ENCODE results near the gene VAC14. TPM values are rescaled to one million over a fixed set of nuclear protein-coding genes. Genes with fewer than 3 reads are reported as not detected.

The VAC14 gene
- total and polyA plus RNA-seq, 4 donors: 22.3 to 47.0 (median 39.5) TPM

DNA sequence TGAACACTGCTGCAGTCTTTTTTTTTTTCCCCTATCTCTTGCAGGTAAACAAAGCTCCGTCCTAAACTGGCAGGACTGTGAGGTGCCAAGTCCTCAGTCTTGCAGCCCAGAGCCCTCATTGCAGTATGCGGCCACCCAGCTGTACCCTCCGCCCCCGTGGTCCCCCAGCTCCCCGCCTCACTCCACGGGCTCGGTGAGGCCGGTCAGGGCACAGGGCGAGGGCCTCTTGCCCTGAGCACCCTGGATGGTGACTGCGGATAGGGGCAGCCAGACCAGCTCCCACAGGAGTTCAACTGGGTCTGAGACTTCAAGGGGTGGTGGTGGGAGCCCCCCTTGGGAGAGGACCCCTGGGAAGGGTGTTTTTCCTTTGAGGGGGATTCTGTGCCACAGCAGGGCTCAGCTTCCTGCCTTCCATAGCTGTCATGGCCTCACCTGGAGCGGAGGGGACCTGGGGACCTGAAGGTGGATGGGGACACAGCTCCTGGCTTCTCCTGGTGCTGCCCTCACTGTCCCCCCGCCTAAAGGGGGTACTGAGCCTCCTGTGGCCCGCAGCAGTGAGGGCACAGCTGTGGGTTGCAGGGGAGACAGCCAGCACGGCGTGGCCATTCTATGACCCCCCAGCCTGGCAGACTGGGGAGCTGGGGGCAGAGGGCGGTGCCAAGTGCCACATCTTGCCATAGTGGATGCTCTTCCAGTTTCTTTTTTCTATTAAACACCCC, 140.8 kb downstream of the VAC14 start:
- Histone ChIP-seq H3K4me1 (ENCODE audit: control insufficient read depth, insufficient read depth, low read length) (peaks cover 20% of the 10 kb centered on the region), H3K36me3 (ENCODE audit: control insufficient read depth, insufficient read depth, low read length) (peaks cover 58% of the 10 kb centered on the region), H3K4me3 (ENCODE audit: low read depth, low read length) (no peak overlapping the region), H3K9me3 (ENCODE audit: control insufficient read depth, insufficient read depth, low read length) (no peaks in the 10 kb centered on the region), H3K27me3 (ENCODE audit: control insufficient read depth, insufficient read depth, low read length) (no peaks in the 10 kb centered on the region), H3K27ac (ENCODE audit: low read depth, low read length) (no peak overlapping the region)
- 75% methylated on average over 14 of the region's 16 CpGs for WGBS (ENCODE audit: insufficient coverage)
- no peak for DNase-seq (ENCODE audit: low read depth in 4 of 6, low spot score in 6 of 6)

DNA sequence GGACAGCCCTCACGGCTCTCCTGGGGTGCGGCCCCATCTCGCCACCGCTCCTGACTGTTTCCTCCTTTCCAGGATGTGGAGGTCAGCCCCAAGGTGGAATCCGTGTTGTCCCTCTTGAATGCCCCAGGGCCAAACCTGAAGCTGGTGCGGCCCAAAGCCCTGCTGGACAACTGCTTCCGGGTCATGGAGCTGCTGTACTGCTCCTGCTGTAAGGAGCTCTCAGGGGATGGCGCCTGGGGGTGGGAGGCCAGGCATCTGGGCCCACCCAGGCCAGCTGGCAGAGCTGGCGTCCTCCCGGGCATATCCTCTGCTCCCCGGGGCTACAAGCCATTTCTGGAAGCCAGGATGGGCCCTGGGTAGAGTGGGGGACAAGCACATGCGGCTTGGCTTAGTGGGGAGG, 141.4 kb downstream of the VAC14 start:
- WGBS (ENCODE audit: insufficient coverage): 86% methylated on average over 10 of the region's 12 CpGs
- no peak for DNase-seq (ENCODE audit: low read depth in 4 of 6, low spot score in 6 of 6)
- Histone ChIP-seq H3K4me1 (ENCODE audit: control insufficient read depth, insufficient read depth, low read length) (peaks cover 20% of the 10 kb centered on the region), H3K36me3 (ENCODE audit: control insufficient read depth, insufficient read depth, low read length) (peaks cover 53% of the 10 kb centered on the region), H3K4me3 (ENCODE audit: low read depth, low read length) (no peak overlapping the region), H3K27ac (ENCODE audit: low read depth, low read length) (no peak overlapping the region), H3K27me3 (ENCODE audit: control insufficient read depth, insufficient read depth, low read length) (no peaks in the 10 kb centered on the region), H3K9me3 (ENCODE audit: control insufficient read depth, insufficient read depth, low read length) (no peaks in the 10 kb centered on the region)

DNA sequence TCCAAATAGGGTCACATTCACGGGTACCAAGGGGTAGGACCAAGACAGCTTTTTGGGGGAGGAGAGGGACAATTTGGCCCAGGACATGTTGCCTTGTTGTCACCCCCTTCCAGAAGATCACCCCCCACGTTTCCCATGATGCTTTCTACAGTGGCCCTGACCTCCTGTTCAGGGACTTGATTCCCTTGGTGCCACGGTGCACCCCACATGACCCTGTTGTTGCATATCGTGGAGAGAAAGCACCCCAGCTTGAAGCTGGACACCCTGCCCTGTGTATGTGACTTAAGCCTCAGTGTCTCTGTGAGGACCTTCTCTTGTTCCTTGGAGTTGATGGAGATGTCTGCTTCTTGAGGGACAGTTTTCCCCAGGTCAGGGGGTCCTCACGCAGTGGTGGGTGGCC, 142.0 kb downstream of the VAC14 start:
- Histone ChIP-seq H3K4me3 (ENCODE audit: low read depth, low read length) (no peak overlapping the region), H3K4me1 (ENCODE audit: control insufficient read depth, insufficient read depth, low read length) (peaks cover 26% of the 10 kb centered on the region), H3K27ac (ENCODE audit: low read depth, low read length) (no peak overlapping the region), H3K36me3 (ENCODE audit: control insufficient read depth, insufficient read depth, low read length) (peaks cover 49% of the 10 kb centered on the region), H3K27me3 (ENCODE audit: control insufficient read depth, insufficient read depth, low read length) (no peaks in the 10 kb centered on the region), H3K9me3 (ENCODE audit: control insufficient read depth, insufficient read depth, low read length) (no peaks in the 10 kb centered on the region)
- WGBS (ENCODE audit: insufficient coverage): 73% methylated on average over 3 of the region's 5 CpGs
- no peak for DNase-seq (ENCODE audit: low read depth in 4 of 6, low spot score in 6 of 6)

DNA sequence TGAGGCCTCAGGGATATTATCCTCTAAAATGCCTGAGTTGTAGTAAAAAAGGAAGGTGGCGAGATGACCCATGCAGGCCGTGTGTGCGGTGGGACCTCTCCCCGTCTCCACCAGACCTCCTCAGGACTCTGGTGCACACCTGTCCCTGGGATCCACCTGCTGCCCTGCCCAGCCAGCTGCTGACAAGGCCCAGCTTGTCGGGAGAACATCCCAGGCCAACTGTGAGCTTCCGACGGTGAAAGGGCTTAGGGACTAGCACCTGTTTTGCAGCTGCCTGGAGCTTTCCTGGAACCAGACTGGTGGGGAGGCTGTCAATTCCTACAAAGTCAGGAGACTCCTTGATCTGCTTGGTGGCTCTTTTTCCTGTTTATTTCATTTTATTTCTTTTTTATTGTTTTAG, 143.0 kb downstream of the VAC14 start:
- Histone ChIP-seq H3K27me3 (ENCODE audit: control insufficient read depth, insufficient read depth, low read length) (no peaks in the 10 kb centered on the region), H3K4me3 (ENCODE audit: low read depth, low read length) (no peak overlapping the region), H3K9me3 (ENCODE audit: control insufficient read depth, insufficient read depth, low read length) (no peaks in the 10 kb centered on the region), H3K27ac (ENCODE audit: low read depth, low read length) (no peak overlapping the region), H3K36me3 (ENCODE audit: control insufficient read depth, insufficient read depth, low read length) (peaks cover 39% of the 10 kb centered on the region), H3K4me1 (ENCODE audit: control insufficient read depth, insufficient read depth, low read length) (peaks cover 21% of the 10 kb centered on the region)
- WGBS (ENCODE audit: insufficient coverage): 70% methylated on average over 4 of the region's 7 CpGs
- DNase-seq (ENCODE audit: low read depth in 4 of 6, low spot score in 6 of 6): no peak

DNA sequence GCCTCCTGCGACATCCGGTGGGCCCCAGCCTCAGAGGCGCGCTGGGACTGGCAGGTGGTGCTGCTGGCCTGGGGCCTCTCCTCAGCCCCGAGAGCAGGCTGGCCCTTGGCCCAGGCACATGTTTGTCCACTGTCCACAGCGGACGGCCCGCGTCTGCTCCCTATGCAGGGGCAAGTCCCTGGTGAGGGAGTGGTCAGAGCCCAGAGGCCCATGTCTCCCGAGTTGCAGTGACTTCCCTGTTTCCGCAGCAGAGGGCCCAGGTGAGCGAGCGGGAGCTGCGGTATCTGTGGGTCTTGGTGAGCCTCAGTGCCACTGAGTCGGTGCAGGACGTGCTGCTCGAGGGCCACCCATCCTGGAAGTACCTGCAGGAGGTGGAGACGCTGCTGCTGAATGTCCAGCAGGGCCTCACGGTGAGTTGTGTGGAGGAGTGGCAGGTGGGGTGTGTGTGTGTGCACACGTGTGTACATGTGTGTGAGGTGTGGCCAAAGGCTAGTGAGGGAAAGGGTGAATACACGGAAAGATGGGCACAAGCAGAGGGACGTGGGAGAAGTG, 144.2 kb downstream of the VAC14 start:
- Histone ChIP-seq H3K4me1 (ENCODE audit: control insufficient read depth, insufficient read depth, low read length) (peaks cover 9% of the 10 kb centered on the region), H3K9me3 (ENCODE audit: control insufficient read depth, insufficient read depth, low read length) (no peaks in the 10 kb centered on the region), H3K36me3 (ENCODE audit: control insufficient read depth, insufficient read depth, low read length) (peaks cover 28% of the 10 kb centered on the region), H3K27ac (ENCODE audit: low read depth, low read length) (no peak overlapping the region), H3K27me3 (ENCODE audit: control insufficient read depth, insufficient read depth, low read length) (no peaks in the 10 kb centered on the region), H3K4me3 (ENCODE audit: low read depth, low read length) (no peak overlapping the region)
- DNase-seq (ENCODE audit: low read depth in 4 of 6, low spot score in 6 of 6): no peak
- 60% methylated on average over 22 of the region's 22 CpGs for WGBS (ENCODE audit: insufficient coverage)

DNA sequence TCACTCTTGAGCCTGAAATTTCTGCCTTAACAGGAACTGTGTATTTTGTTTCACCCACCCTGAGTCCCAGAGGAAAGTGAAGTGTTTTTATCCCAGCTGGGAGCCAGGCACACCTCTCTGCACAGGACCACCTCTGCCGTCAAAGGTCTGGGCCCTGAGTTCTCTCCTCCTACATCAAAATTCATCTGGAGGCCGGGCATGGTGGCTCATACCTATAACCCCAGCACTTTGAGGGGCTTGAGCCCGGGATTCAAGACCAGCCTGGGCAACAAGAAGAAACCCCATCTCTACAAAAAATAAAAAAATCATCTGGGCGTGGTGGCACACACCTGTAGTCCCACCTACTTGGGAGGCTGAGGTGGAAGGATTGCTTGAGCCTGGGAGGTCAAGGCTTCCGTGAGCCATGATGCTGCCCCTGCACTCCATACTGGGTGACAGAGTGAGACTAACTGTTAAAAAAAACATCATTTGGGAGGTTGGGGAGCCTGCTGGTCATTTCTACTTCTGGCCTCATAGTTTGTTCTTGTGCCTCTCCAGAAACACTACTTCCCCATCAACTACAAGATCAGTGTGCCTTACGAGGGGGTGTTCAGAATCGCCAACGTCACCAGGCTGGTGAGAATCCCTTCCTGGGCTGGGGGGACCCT, 144.8 kb downstream of the VAC14 start:
- Histone ChIP-seq H3K4me1 (ENCODE audit: control insufficient read depth, insufficient read depth, low read length) (peaks cover 7% of the 10 kb centered on the region), H3K27ac (ENCODE audit: low read depth, low read length) (no peak overlapping the region), H3K4me3 (ENCODE audit: low read depth, low read length) (no peak overlapping the region), H3K36me3 (ENCODE audit: control insufficient read depth, insufficient read depth, low read length) (peaks cover 23% of the 10 kb centered on the region), H3K27me3 (ENCODE audit: control insufficient read depth, insufficient read depth, low read length) (no peaks in the 10 kb centered on the region), H3K9me3 (ENCODE audit: control insufficient read depth, insufficient read depth, low read length) (no peaks in the 10 kb centered on the region)
- 76% methylated on average over 6 of the region's 8 CpGs for WGBS (ENCODE audit: insufficient coverage)
- DNase-seq (ENCODE audit: low read depth in 4 of 6, low spot score in 6 of 6): no peak

DNA sequence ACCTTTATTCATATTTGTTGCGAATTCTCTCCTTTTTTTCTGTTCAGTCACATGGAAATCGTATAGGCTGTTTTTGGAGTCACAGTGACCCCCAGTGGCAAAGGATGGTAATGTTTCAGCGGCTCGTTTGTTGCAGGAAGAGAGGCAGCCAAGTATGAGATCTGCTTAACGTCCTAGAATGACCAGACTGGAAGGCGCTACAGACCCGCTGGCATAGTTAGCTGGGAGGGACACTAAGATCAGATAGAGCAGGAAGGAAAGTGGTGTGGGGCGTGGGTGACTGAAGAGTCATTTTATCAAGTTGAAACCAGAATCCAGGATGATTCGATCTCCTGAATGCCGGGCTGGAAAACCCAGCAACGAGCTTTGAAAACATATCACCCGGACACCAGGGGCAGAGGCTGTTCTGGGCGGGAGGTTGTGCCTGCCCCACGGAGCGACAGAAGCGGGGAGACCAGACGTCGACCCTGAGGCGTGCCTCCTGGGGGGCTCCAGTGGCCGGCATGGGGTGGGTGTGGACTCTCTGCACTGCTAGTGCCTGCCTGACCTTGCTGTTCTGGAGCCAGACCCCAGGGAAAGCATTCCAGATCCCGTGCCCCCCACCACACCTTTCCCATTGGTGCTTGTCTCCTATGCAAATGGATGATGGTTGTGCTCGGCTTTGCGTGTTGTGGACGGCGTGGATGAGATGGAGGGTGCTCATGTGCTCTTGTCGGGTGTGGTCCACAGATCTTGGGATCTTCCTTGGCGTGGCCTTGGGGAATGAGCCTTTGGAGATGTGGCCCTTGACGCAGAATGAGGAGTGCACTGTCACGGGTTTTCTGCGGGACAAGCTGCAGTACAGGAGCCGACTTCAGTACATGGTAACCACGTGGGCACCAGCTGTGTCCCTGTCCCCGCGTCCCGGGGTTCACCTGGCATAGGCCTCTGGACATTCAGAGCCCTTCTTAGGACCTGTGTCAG, 146.9 kb downstream of the VAC14 start:
- Histone ChIP-seq H3K4me1 (ENCODE audit: control insufficient read depth, insufficient read depth, low read length) (peaks cover 7% of the 10 kb centered on the region), H3K36me3 (ENCODE audit: control insufficient read depth, insufficient read depth, low read length) (peaks cover 8% of the 10 kb centered on the region), H3K4me3 (ENCODE audit: low read depth, low read length) (peak overlapping the region; percentile 18), H3K9me3 (ENCODE audit: control insufficient read depth, insufficient read depth, low read length) (no peaks in the 10 kb centered on the region), H3K27ac (ENCODE audit: low read depth, low read length) (no peak overlapping the region), H3K27me3 (ENCODE audit: control insufficient read depth, insufficient read depth, low read length) (no peaks in the 10 kb centered on the region)
- peak; percentile 68 to 96 (median 86) for DNase-seq (ENCODE audit: low read depth in 4 of 6, low spot score in 6 of 6)
- 48% methylated on average over 28 of the region's 35 CpGs for WGBS (ENCODE audit: insufficient coverage)

DNA sequence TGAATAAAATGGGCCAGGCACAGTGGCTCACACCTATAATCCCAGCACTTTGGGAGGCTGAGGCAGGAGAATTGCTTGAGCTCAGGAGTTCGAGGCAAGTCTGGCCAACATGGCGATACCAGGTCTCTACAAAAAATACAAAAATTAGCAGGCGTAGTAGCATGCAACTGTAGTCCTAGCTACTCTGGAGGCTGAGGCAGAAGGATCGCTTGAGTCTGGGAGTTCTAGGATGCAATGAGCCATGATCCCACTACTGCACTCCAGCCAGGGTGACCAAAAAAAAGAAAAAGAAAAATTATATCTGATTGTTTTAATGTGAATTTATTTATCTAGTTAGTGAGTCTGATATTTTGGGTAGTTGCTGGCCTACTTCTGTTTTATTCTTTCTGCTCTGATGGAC, 147.6 kb downstream of the VAC14 start:
- Histone ChIP-seq H3K4me3 (ENCODE audit: low read depth, low read length) (no peak overlapping the region), H3K36me3 (ENCODE audit: control insufficient read depth, insufficient read depth, low read length) (peaks cover 7% of the 10 kb centered on the region), H3K27me3 (ENCODE audit: control insufficient read depth, insufficient read depth, low read length) (no peaks in the 10 kb centered on the region), H3K9me3 (ENCODE audit: control insufficient read depth, insufficient read depth, low read length) (no peaks in the 10 kb centered on the region), H3K4me1 (ENCODE audit: control insufficient read depth, insufficient read depth, low read length) (peaks cover 9% of the 10 kb centered on the region), H3K27ac (ENCODE audit: low read depth, low read length) (no peak overlapping the region)
- 70% methylated on average over 2 of the region's 4 CpGs for WGBS (ENCODE audit: insufficient coverage)
- no peak for DNase-seq (ENCODE audit: low read depth in 4 of 6, low spot score in 6 of 6)

DNA sequence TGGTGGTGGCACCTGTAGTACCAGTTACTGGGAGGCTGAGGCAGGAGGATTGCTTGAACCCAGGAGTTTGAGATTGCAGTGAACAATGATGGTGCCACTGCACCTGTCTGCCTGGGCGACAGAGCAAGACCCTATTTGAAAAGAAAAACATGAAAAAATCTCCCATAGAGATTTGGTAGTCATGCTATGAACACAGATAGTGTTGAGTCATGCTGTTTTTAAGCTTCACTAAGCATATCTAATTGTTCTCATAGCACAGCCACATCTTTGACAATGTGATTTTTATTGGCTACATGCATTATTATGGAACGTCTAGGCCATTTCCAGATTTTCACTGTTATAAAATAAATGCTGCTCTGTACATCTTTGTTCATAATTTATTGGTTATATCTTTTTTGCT, 148.6 kb downstream of the VAC14 start:
- Histone ChIP-seq H3K36me3 (ENCODE audit: control insufficient read depth, insufficient read depth, low read length) (peaks cover 7% of the 10 kb centered on the region), H3K4me3 (ENCODE audit: low read depth, low read length) (no peak overlapping the region), H3K27ac (ENCODE audit: low read depth, low read length) (no peak overlapping the region), H3K27me3 (ENCODE audit: control insufficient read depth, insufficient read depth, low read length) (no peaks in the 10 kb centered on the region), H3K9me3 (ENCODE audit: control insufficient read depth, insufficient read depth, low read length) (no peaks in the 10 kb centered on the region), H3K4me1 (ENCODE audit: control insufficient read depth, insufficient read depth, low read length) (peaks cover 19% of the 10 kb centered on the region)
- no CpG with 5 or more reads among the region's 2 CpGs for WGBS (ENCODE audit: insufficient coverage)
- peak in 1 of 6 donors; percentile 18 for DNase-seq (ENCODE audit: low read depth in 4 of 6, low spot score in 6 of 6)

All from spinal cord (tissue), 10 donors.